ENCODE data around the gene FOXS1. TPM values are rescaled to one million over a fixed set of nuclear protein-coding genes. Genes with fewer than 3 reads are reported as not detected.
A peak's percentile ranks its signal among the peaks of the same experiment; 100 is the strongest.

Gene FOXS1
- total RNA-seq, 1 experiment from 2014 or later: 0.22 TPM

GRCh38 chr20:31836853-31837608, 8.4 kb downstream of the FOXS1 start:
- H3K23me2 ChIP-seq (ENCODE audit: insufficient read length, low read depth, low read length, poor library complexity, severe bottlenecking): no peaks in the 10 kb centered on the region
- H3K4me1 Mint-ChIP-seq: peaks cover 26 to 27% of the 10 kb centered on the region in 2 experiments
- no peak overlapping the region for H2BK12ac ChIP-seq (ENCODE audit: insufficient read length, low read depth, low read length)
- H3K79me1 ChIP-seq (ENCODE audit: insufficient read depth, low read depth, low read length, poor library complexity, severe bottlenecking): no peaks in the 10 kb centered on the region
- no peak overlapping the region for H2BK15ac ChIP-seq (ENCODE audit: low read depth, low read length)
- H3K4me3 Mint-ChIP-seq: no peak overlapping the region
- no peak overlapping the region for H2BK120ac ChIP-seq (ENCODE audit: low read depth, low read length, poor library complexity, severe bottlenecking)
- H3K56ac ChIP-seq (ENCODE audit: insufficient read length, low read depth, low read length): no peak overlapping the region
- no peak for DNase-seq
- no peak for TF ChIP-seq CTCF (conservative IDR thresholded peaks at IDR 0.05)
- H2AFZ ChIP-seq (ENCODE audit: low read length): no peak overlapping the region
- H4K5ac ChIP-seq (ENCODE audit: insufficient read length, low read depth, low read length): no peak overlapping the region
- H2AK5ac ChIP-seq (ENCODE audit: insufficient read length, low read length): no peak overlapping the region
- H4K91ac ChIP-seq (ENCODE audit: insufficient read length, low read depth, low read length): no peak overlapping the region
- no peak overlapping the region for H3K27ac ChIP-seq (ENCODE audit: insufficient read length, low read depth, low read length)
- no peaks in the 10 kb centered on the region for H3K9me3 Mint-ChIP-seq
- H3K79me2 ChIP-seq (ENCODE audit: insufficient read depth, low read length): no peaks in the 10 kb centered on the region
- no peak overlapping the region for H2BK20ac ChIP-seq (ENCODE audit: low read depth, low read length, poor library complexity, severe bottlenecking)
- no peaks in the 10 kb centered on the region for H4K20me1 ChIP-seq (ENCODE audit: control insufficient read depth, insufficient read depth, insufficient read length)
- no peak overlapping the region for H2BK5ac ChIP-seq (ENCODE audit: insufficient read length, low read length)
- H3K4ac ChIP-seq (ENCODE audit: low read depth, low read length): no peak overlapping the region
- H3K27me3 ChIP-seq (ENCODE audit: insufficient read depth, low read length): no peaks in the 10 kb centered on the region
- no peak overlapping the region for H3T11ph ChIP-seq (ENCODE audit: low read length)
- no peak overlapping the region for H3K23ac ChIP-seq (ENCODE audit: insufficient read length, low read depth, low read length)
- no peaks in the 10 kb centered on the region for H3K36me3 Mint-ChIP-seq (ENCODE audit: insufficient read depth in 1 of 3, low read depth in 3 of 3)
- whole genome bisulfite sequencing (ENCODE audit: extremely low coverage, insufficient read length, low lambda C conversion rate): no CpG with 5 or more reads among the region's 5 CpGs
- H3K27me3 Mint-ChIP-seq (ENCODE audit: low read depth): peaks cover 2% of the 10 kb centered on the region
- peak overlapping the region in 2 of 3 experiments; percentile 27 to 66; a peak in 1 of 7 replicates for H3K27ac Mint-ChIP-seq
- H3K4me2 ChIP-seq (ENCODE audit: insufficient read depth, insufficient read length, low read length): no peak overlapping the region
- no peak overlapping the region for H3K18ac ChIP-seq (ENCODE audit: insufficient read length, low read depth, low read length)
- H3K14ac ChIP-seq (ENCODE audit: insufficient read depth, low read length): no peak overlapping the region
- H3K9me3 ChIP-seq (ENCODE audit: control insufficient read depth, low read depth, low read length): no peaks in the 10 kb centered on the region
- H4K8ac ChIP-seq (replicated peaks; ENCODE audit: insufficient read length, low read depth, low read length): no peak overlapping the region
- H3K4me1 ChIP-seq (ENCODE audit: insufficient read depth, low read length): no peaks in the 10 kb centered on the region; the same call in 1 of the 2 replicates
- no peak overlapping the region for H3K9ac ChIP-seq (ENCODE audit: extremely low read depth, insufficient read length, low read length)
